GM12878 (cell line): ENCODE measurements around the gene PROX2.

ENCODE experiments used
- CTCF ChIP-seq, 3 experiments: IDR thresholded peaks in 2 of 3; conservative IDR thresholded peaks in 1 of 3; 2 replicates each; pipeline ENCODE4 v1.5.1; 2011; ENCODE audit warnings: low read depth in 3 of 3, low read length in 3 of 3, mild to moderate bottlenecking in 3 of 3, control low read depth in 2 of 3, moderate library complexity in 2 of 3, inconsistent platforms in 1 of 3, mixed read lengths in 1 of 3; ENCODE audit not compliant: control insufficient read depth in 2 of 3, insufficient read depth in 1 of 3; ENCODE audit errors: extremely low read depth in 1 of 3
- FOS ChIP-seq: IDR thresholded peaks from 3 replicates; pipeline ENCODE4 v1.6.1; 2011; ENCODE audit warnings: borderline replicate concordance; ENCODE audit not compliant: insufficient read length; ENCODE audit errors: extremely low read depth
- POLR2AphosphoS5 ChIP-seq: IDR thresholded peaks from 2 replicates; pipeline ENCODE4 v1.6.1; 2011; ENCODE audit warnings: mild to moderate bottlenecking, low read length, inconsistent platforms
- TAF1 ChIP-seq: IDR thresholded peaks from 2 replicates; pipeline ENCODE4 v1.6.1; 2011; ENCODE audit warnings: mild to moderate bottlenecking, low read depth, low read length, borderline replicate concordance
- YY1 ChIP-seq: IDR thresholded peaks from 2 replicates; pipeline ENCODE4 v1.6.1; 2011; ENCODE audit warnings: low read depth, mild to moderate bottlenecking, low read length
- ZNF384 ChIP-seq: IDR thresholded peaks from 2 replicates; pipeline ENCODE4 v1.6.1; 2012; ENCODE audit warnings: low read depth, mild to moderate bottlenecking, low read length, improper control_type of control experiment, borderline replicate concordance
- TF ChIP-seq, protein P1 (sequence below): fragments of 450-650 bp; IDR thresholded peaks from 2 replicates; pipeline ENCODE4 v1.6.1; 2016; ENCODE audit warnings: mild to moderate bottlenecking, moderate library complexity, borderline replicate concordance

DNA sequence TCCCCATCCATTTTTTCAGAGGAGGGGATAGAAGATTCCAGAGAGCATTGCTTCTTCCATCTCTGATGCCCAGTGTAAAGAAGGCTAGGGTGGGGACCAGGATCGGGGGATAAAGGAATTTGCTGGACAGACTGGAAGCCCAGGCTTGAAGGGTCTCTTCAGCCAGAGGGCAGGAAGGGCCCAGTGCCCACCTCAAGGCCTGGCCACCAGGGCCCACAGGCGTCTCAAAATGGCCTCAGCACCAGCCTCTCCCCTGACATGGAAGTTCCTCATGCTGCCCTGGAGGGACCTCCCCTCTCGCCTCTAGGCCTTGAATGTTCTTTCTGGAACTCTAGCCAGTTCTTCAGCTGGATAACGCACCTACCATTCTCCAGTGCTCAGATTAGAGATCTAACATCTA is 44.3 kb upstream of the PROX2 start:
- TF ChIP-seq, protein P1, sequence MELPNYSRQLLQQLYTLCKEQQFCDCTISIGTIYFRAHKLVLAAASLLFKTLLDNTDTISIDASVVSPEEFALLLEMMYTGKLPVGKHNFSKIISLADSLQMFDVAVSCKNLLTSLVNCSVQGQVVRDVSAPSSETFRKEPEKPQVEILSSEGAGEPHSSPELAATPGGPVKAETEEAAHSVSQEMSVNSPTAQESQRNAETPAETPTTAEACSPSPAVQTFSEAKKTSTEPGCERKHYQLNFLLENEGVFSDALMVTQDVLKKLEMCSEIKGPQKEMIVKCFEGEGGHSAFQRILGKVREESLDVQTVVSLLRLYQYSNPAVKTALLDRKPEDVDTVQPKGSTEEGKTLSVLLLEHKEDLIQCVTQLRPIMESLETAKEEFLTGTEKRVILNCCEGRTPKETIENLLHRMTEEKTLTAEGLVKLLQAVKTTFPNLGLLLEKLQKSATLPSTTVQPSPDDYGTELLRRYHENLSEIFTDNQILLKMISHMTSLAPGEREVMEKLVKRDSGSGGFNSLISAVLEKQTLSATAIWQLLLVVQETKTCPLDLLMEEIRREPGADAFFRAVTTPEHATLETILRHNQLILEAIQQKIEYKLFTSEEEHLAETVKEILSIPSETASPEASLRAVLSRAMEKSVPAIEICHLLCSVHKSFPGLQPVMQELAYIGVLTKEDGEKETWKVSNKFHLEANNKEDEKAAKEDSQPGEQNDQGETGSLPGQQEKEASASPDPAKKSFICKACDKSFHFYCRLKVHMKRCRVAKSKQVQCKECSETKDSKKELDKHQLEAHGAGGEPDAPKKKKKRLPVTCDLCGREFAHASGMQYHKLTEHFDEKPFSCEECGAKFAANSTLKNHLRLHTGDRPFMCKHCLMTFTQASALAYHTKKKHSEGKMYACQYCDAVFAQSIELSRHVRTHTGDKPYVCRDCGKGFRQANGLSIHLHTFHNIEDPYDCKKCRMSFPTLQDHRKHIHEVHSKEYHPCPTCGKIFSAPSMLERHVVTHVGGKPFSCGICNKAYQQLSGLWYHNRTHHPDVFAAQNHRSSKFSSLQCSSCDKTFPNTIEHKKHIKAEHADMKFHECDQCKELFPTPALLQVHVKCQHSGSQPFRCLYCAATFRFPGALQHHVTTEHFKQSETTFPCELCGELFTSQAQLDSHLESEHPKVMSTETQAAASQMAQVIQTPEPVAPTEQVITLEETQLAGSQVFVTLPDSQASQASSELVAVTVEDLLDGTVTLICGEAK: no peak
- TF ChIP-seq ZNF384: no peak
- TF ChIP-seq CTCF (IDR thresholded peaks at IDR 0.05 in 2 of 3, conservative IDR thresholded peaks at IDR 0.05 in 1 of 3; ENCODE audit: control insufficient read depth in 2 of 3, extremely low read depth in 1 of 3, insufficient read depth in 1 of 3, low read depth in 3 of 3, low read length in 3 of 3): no peak
- no peak for TF ChIP-seq POLR2AphosphoS5
- TF ChIP-seq FOS: no peak
- TF ChIP-seq YY1: no peak
- TF ChIP-seq TAF1: no peak
